ENCODE data around the gene PGM2. TPM values are rescaled to one million over a fixed set of nuclear protein-coding genes. Genes with fewer than 3 reads are reported as not detected.

Gene PGM2
- total RNA-seq, 4 donors from 2014 or later = 45.7 to 76.4 (median 65.8) TPM

DNA sequence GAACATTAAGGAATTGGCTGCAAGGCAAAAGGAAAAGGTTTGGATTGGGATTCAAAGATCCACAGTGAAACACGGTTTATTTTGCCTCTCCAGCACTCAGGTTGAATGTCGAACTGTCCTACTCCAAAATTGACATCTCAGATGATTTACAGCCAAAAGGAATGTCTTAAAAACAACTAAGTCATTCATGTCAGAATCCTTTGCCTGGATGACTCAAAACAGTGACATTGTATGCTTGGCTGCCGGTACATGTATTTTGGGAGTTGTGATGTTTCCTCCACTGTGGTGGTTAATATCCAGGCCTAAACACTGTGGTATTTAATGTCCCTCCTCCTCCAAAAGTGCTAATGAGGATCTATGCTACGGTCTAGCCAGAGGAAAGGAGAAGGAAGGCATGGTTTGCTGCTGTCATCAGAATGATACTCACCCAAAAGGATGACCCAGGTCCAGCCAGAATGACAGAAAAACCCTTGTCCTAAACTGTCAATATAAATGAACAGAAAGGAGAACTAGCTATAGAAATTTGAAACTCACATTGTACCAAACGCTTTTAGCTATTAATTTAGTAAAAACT lies 20.9 kb downstream of the PGM2 start:
- no peaks in the 10 kb centered on the region for H3K27me3 ChIP-seq
- TF ChIP-seq POLR2AphosphoS5 (IDR thresholded peaks at IDR 0.05) (no peak), EP300 (IDR thresholded peaks at IDR 0.05) (no peak), POLR2A (IDR thresholded peaks at IDR 0.05) (no peak)
- TF ChIP-seq, protein P1, sequence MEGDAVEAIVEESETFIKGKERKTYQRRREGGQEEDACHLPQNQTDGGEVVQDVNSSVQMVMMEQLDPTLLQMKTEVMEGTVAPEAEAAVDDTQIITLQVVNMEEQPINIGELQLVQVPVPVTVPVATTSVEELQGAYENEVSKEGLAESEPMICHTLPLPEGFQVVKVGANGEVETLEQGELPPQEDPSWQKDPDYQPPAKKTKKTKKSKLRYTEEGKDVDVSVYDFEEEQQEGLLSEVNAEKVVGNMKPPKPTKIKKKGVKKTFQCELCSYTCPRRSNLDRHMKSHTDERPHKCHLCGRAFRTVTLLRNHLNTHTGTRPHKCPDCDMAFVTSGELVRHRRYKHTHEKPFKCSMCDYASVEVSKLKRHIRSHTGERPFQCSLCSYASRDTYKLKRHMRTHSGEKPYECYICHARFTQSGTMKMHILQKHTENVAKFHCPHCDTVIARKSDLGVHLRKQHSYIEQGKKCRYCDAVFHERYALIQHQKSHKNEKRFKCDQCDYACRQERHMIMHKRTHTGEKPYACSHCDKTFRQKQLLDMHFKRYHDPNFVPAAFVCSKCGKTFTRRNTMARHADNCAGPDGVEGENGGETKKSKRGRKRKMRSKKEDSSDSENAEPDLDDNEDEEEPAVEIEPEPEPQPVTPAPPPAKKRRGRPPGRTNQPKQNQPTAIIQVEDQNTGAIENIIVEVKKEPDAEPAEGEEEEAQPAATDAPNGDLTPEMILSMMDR (IDR thresholded peaks at IDR 0.05) = no peak
- H3K36me3 ChIP-seq = peaks cover 68% of the 10 kb centered on the region
- WGBS = 70% methylated on average over 5 of the region's 5 CpGs
- H3K4me1 ChIP-seq = no peaks in the 10 kb centered on the region
- H3K9me3 ChIP-seq = no peaks in the 10 kb centered on the region
- H3K27ac ChIP-seq = no peak overlapping the region
- H3K4me3 ChIP-seq = no peak overlapping the region
- no peak for DNase-seq (ENCODE audit: low spot score in 2 of 2)

GRCh38 chr4:37852376-37852775 lies 25.9 kb downstream of the PGM2 start:
- no peaks in the 10 kb centered on the region for H3K4me1 ChIP-seq
- no peaks in the 10 kb centered on the region for H3K9me3 ChIP-seq
- H3K27me3 ChIP-seq = no peaks in the 10 kb centered on the region
- no peak for TF ChIP-seq POLR2A (IDR thresholded peaks at IDR 0.05)
- no peak for TF ChIP-seq EP300 (IDR thresholded peaks at IDR 0.05)
- TF ChIP-seq POLR2AphosphoS5 (IDR thresholded peaks at IDR 0.05) = no peak
- TF ChIP-seq, protein P1 (IDR thresholded peaks at IDR 0.05) = no peak
- DNase-seq (ENCODE audit: low spot score in 2 of 2) = no peak
- H3K4me3 ChIP-seq = no peak overlapping the region
- H3K36me3 ChIP-seq = peaks cover 65% of the 10 kb centered on the region
- H3K27ac ChIP-seq = no peak overlapping the region
- 85% methylated on average over 2 of the region's 2 CpGs for WGBS

DNA sequence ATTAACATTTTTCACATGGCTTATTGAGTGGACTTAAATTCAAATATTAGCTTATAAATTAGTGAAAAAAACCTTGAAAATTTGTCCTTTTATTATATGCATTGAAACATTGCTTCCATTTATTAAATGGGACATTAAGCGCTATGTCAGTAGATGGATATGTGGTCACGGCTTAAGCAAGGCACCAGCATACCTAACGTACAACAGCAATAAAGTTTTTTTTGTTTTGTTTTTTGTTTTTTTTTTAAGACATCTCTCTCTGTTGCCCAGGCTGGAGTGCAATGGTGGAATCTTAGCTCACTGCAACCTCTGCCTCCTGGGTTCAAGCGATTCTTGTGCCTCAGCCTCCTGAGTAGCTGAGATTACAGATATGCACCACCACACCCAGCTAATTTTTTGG lies 31.6 kb downstream of the PGM2 start:
- Histone ChIP-seq H3K36me3 (peaks cover 51% of the 10 kb centered on the region), H3K9me3 (no peaks in the 10 kb centered on the region), H3K27me3 (no peaks in the 10 kb centered on the region), H3K4me1 (no peaks in the 10 kb centered on the region), H3K27ac (no peak overlapping the region), H3K4me3 (no peak overlapping the region)
- WGBS = 88% methylated on average over 4 of the region's 4 CpGs
- DNase-seq (ENCODE audit: low spot score in 2 of 2) = no peak
- TF ChIP-seq POLR2AphosphoS5 (IDR thresholded peaks at IDR 0.05) = no peak
- TF ChIP-seq EP300 (IDR thresholded peaks at IDR 0.05) = no peak
- no peak for TF ChIP-seq POLR2A (IDR thresholded peaks at IDR 0.05)
- TF ChIP-seq, protein P1 (IDR thresholded peaks at IDR 0.05) = no peak

DNA sequence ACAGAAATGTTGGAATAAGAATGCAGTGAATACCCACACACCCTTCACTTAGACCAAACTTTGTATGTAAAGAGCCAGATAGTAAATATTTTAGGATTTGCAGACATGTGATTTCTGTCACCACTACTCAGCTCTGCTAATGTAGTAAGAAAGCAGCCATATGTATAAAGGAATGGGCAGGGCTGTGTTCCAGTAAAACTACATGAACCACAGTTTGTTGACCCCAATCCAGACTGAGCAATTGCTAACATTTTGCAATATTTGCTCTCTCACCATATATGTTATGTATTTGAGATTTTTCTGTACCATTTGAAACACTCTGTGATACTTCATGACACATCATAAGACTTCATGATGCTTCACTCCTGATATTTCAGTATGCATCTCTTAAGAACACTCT lies 32.4 kb downstream of the PGM2 start:
- no peak overlapping the region for H3K4me3 ChIP-seq
- TF ChIP-seq EP300 (IDR thresholded peaks at IDR 0.05) (no peak), POLR2AphosphoS5 (IDR thresholded peaks at IDR 0.05) (no peak), POLR2A (IDR thresholded peaks at IDR 0.05) (no peak)
- TF ChIP-seq, protein P1 (IDR thresholded peaks at IDR 0.05) = no peak
- H3K27me3 ChIP-seq = no peaks in the 10 kb centered on the region
- no peaks in the 10 kb centered on the region for H3K4me1 ChIP-seq
- no peak for DNase-seq (ENCODE audit: low spot score in 2 of 2)
- H3K9me3 ChIP-seq = no peaks in the 10 kb centered on the region
- peaks cover 51% of the 10 kb centered on the region for H3K36me3 ChIP-seq
- no peak overlapping the region for H3K27ac ChIP-seq

DNA sequence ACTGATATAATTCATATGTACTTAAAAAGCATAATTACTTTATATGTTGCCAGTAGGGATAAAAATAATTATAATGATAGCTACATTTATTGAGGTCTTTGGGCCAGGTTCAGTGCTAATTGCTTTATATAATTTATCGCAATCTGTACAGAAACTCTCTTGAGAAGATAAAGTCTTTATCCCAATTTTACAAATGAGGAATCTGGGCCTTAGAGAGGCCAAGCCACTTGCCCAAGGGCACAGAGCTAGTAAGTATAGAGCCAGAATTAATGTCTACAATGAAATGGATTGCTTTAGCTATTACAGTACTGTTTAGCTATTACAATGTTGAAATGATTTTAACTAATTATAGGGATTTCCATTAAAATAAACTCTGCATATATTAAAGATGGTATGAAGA lies 33.8 kb downstream of the PGM2 start:
- Histone ChIP-seq H3K27me3 (no peaks in the 10 kb centered on the region), H3K4me1 (no peaks in the 10 kb centered on the region), H3K36me3 (peaks cover 54% of the 10 kb centered on the region), H3K9me3 (no peaks in the 10 kb centered on the region), H3K4me3 (no peak overlapping the region), H3K27ac (no peak overlapping the region)
- no peak for DNase-seq (ENCODE audit: low spot score in 2 of 2)
- TF ChIP-seq, protein P1 (IDR thresholded peaks at IDR 0.05) = no peak
- no peak for TF ChIP-seq POLR2AphosphoS5 (IDR thresholded peaks at IDR 0.05)
- no peak for TF ChIP-seq POLR2A (IDR thresholded peaks at IDR 0.05)
- no peak for TF ChIP-seq EP300 (IDR thresholded peaks at IDR 0.05)
- 98% methylated on average over 1 of the region's 1 CpG for WGBS

Data from suprapubic skin (tissue), 4 donors.